IPS DF 4.7 (cell line): Measurements from ENCODE around the gene RNH1.
A peak's percentile ranks its signal among the peaks of the same experiment; 100 is the strongest.
"Not testable (repeated sequence)": the region's sequence is repeated elsewhere in the genome, so short reads cannot be mapped to it uniquely, and the experiment has no call there.

Experiments used
- DNase-seq: peaks from one replicate; pipeline ENCODE4 v3.0.0-alpha.2; 2013; ENCODE audit warnings: low spot score; ENCODE audit errors: extremely low read depth

Gene RNH1

GRCh38 chr11:520428-521176, 13.6 kb upstream of the RNH1 start:
- no peak for DNase-seq

GRCh38 chr11:518463-519202, 11.6 kb upstream of the RNH1 start:
- DNase-seq: no peak

DNA sequence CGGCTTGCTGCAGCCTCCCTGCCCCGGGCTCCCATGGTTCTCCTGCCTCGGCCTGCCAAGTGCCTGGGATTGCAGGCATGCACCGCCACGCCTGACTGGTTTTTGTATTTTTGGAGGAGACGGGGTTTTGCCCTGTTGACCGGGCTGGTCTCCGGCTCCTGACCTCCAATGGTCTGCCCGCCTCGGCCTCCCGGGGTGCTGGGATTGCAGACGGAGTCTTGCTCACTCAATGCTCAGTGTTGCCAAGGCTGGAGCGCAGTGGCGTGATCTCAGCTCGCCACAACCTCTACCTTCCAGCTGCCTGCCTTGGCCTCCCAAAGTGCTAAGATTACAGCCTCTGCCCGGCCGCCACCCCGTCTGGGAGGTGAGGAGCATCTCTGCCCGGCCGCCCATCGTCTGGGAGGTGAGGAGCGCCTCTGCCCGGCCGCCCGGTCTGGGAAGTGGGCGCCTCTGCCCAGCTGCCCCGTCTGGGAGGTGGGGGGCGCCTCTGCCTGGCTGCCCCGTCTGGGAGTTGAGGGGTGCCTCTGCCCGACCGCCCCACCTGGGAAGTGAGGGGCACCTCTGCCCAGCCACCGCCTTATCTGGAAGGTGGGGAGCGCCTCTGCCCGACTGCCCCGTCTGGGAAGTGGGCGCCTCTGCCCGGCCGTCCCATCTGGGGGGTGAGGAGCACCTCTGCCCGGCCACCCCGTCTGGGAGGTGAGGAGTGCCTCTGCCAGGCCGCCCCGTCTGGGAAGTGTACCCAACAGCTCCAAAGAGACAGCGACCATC, 10.1 kb upstream of the RNH1 start:
- not testable (repeated sequence) for DNase-seq

DNA sequence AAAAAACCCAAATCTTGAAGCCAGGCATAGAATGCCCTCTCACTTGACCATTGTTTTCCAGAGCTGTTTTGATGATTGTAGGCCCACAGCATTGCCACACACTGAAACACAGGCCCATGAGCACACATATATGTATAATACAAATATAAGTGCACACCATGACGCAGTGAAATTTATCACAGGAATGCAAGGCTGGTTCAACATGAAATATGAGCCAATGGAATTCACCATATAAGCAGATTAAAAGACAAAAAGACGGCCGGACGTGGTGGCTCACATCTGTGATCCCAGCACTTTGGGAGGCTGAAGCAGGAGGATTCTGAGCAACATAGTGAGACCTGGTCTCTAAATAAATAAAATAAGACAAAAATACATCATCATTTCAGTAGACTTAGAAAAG, 9.4 kb upstream of the RNH1 start:
- no peak for DNase-seq

- no peak for DNase-seq
Observed at GRCh38 chr11:515131-515530, 8.1 kb upstream of the RNH1 start.

GRCh38 chr11:514606-515005, 7.6 kb upstream of the RNH1 start:
- DNase-seq: no peak

- no peak for DNase-seq
Observed at GRCh38 chr11:512761-513595, 5.9 kb upstream of the RNH1 start.

GRCh38 chr11:508956-509355, 1.9 kb upstream of the RNH1 start:
- DNase-seq: no peak

DNA sequence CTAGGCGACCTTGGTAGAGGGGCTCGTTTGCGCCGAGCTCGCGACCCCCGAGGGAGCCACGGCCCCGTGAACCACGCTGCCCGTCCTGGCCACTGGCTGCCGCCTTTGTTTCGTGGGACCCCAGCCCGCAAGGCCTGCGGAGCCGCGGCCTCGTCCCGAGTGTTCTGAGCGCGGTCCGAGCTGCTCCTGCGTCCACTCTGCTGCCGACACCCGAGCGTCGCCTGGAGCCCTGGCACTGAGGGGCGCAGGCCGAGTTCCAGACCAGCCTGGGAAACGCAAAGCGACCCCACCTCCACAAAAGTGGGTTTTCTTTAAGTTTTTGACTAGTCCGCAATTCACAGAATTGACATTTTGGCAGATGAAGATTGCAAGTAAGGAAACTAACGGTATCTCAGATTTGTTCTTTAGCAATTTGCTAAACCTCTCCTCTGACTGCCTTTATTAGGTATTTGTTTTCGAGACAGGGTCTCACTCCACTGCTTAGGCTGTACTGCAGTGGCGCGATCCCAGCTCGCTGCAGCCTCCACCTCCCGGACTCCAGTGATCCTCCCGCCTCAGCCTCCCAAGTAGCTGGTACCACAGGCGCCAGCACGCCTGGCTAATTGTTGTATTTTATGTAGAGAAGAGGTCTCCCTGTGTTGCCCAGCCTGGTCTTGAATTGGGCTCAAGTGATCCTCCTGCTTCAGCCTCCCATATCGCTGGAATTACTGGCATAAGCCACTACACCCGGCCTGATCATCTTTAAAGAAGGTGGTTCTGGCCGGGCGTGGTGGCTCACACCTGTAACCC, 879 bp upstream of the RNH1 start:
- no peak for DNase-seq

GRCh38 chr11:506238-506994, 626 bp downstream of the RNH1 start:
- peak; percentile 84 for DNase-seq

- no peak for DNase-seq
Observed at GRCh38 chr11:504994-505344, 2.1 kb downstream of the RNH1 start.

DNA sequence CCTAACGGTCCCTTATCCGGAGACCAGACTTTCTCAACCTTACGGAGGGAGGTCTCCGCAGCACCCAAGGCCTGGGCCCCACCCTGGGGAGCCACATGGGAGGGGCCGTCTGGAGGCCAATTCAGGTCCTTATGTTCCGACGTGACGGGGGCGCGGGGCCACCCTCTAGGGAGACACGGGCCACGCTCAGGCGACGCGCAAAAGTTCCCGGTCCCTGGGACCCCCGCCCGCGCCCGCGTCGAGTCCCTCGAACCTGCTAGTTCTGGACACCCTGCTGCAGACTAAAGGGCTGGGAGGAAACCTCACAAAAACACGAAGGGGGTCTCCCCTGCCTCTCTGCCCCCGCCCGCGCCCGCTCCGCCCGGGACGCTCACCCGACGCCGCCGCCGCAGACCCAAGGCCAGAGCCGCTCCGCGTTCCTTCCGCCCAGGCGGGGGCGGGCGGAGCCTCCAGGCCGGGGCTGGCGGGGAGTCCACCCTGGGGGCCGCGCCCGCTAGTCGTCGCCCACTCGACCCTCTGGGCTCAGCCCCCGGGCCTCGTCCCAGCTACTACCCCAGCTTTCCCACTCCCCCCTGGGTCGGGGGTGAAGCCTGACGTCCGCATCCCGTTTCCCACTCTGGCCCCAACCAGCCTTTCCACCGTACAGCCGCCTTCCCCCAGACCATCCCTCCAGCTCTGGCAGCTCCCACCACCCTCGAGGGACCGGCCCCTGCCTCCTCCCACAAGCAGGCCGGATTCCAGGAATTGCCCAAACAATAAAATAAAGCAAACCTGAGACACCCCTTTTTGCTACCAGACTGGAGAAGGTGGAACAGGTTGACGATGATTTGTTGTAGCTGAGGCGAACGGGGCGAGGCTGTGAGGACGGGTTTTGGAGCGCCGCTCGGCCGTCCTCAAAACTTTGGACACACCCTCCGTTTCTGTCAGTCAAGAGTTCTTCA, 2.7 kb downstream of the RNH1 start:
- no peak for DNase-seq

DNA sequence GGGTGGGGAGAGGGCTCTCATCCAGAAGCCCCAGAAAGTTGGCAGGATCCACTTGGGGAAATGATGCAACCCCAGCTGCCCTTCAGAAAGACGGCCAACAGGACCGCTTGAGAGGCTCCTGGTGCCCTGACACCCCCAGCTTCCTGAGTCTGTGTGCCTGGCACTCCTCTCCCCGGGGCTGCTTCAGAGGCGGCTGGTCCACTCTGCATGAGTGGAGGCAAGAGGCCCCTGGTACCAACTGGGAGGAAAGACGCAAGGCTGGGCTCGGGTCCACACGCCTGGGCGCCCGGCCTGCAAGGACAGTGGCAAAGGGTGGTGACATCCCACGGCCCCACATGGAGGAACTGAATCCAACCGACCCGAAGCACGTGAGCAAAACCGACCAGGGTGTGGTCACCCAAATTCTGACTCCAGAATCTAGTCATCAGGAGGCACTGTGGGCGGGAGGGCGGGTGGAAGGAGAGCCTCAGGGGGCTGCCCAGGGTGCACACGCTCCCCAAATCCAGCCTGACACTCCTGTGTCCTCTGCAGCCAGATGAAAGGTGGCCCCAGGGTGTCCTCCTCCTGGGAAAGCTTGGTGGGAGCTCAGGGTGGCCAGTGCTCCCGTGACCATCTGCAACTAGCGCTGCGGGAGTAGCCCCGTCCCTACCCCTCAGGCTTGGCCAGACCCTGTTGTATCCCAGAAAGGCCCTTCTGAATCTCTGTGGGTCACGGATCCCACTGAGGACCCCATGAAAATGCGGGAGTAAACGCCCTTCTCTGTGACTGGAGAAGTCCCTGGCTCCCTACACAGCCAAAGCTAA, 3.7 kb downstream of the RNH1 start:
- no peak for DNase-seq

- no peak for DNase-seq
Observed at GRCh38 chr11:502288-503178, 4.5 kb downstream of the RNH1 start.

DNA sequence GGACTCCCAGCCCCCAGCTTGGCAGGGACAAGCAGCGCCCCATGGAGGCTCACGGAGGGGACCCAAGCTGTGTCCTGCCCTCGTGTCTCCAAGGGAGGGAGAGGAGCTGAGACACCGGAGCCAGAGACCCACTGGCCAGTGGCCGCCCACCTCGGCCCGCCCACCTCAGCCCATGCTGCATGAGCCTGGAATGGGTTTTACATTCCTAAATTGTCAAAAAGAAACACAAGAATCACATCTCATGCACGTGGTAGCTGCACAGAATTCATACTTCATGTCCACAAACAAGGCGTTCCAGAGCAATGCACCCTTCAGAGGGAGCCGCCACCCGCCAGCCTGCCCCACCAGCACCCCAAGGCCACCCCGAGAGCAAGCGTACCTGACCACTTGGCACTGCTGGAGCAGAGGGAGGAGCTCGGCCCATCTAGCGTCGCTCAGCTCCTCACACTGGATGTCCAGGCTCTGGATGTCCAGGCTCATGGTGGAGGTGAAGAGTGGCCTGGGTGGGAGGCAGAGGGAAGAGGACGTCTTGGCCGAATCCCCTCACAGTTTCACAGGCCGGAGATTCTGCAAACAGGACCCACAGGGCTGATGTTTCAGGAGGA, 5.3 kb downstream of the RNH1 start:
- no peak for DNase-seq

DNA sequence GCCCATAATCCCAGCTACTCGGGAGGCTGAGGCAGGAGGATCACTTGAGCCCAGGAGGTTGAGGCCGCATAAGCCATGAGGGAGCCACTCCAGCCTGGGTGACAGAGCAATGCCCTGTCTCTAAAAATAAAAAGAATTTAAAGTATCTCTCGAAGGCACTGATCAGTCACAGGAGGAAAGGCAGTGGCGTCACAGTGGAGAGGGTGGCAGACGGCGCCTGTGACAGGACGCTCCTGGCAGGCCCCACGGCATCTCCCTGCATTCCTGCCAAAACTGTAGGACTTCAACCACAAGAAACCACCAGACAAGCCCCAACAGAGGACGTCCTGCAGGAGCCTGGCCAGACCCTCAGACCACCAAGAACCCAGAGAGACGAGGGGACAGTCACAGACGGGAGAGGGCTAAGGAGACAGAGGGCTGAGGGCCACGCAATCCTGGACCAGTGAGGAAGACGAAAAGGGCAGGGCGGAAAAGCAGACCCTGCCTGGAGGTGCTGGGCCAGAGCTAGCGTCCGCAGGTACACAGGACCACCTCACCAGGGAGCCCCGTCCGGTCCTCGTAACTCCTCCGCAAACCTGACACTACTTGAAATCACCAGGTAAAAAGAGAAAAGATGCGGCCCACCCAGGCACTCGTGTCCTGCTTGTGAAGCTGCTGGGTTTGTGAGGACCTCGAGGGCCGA, 5.9 kb downstream of the RNH1 start:
- no peak for DNase-seq
